OCI-LY7 (cell line): Measurements from ENCODE around the gene LRRC23. TPM values are rescaled to one million over a fixed set of nuclear protein-coding genes. Genes with fewer than 3 reads are reported as not detected.
"Not testable (repeated sequence)": the region's sequence is repeated elsewhere in the genome, so short reads cannot be mapped to it uniquely, and the experiment has no call there.

ENCODE experiments used
- BruUV-seq: library from RNA; stranded (reverse); fragments of 400-500 nt; replicated peaks from 2 replicates; lab custom pipeline; 2021; lab: Mats Ljungman, UMichigan
- CTCF ChIA-PET: fragments of 300-600 bp; sonication (Branson Sonifier 250); formaldehyde crosslinking; loops from one replicate; lab custom pipeline; 2022; ENCODE audit warnings: antibody characterized with exemption; ENCODE audit not compliant: unreplicated experiment; lab: Charles Lee
- POLR2A ChIA-PET: fragments of 300-600 bp; sonication (Branson Sonifier 250); formaldehyde crosslinking; loops from one replicate; lab custom pipeline; 2022; ENCODE audit warnings: antibody characterized with exemption; lab: Charles Lee
- DNase-seq: peaks from one replicate; pipeline ENCODE4 v3.0.0-alpha.2; 2015; ENCODE audit warnings: low spot score
- H2AFZ ChIP-seq: fragments of 200-600 bp; sonication (generic), shearing (Covaris generic); 2 replicates; pipeline ENCODE4 v1.6.1; 2014; ENCODE audit warnings: mild to moderate bottlenecking, antibody characterized with exemption, low read length, moderate library complexity
- H3K27ac ChIP-seq: fragments of 200-600 bp; sonication (generic); 2 replicates; pipeline ENCODE4 v1.5.1; 2014; ENCODE audit warnings: mixed run types, low read depth, mild to moderate bottlenecking, moderate library complexity, low read length, inconsistent platforms; ENCODE audit not compliant: poor library complexity, severe bottlenecking
- H3K36me3 ChIP-seq: fragments of 200-600 bp; sonication (generic); 2 replicates; pipeline ENCODE4 v1.6.1; 2014; ENCODE audit warnings: mild to moderate bottlenecking, antibody characterized with exemption, low read length, moderate library complexity, mixed read lengths; ENCODE audit not compliant: insufficient read depth
- H3K4me1 ChIP-seq: fragments of 200-600 bp; sonication (generic); 2 replicates; pipeline ENCODE4 v1.5.1; 2014; ENCODE audit warnings: mild to moderate bottlenecking, low read length; ENCODE audit not compliant: insufficient read depth, poor library complexity, severe bottlenecking
- H3K4me2 ChIP-seq: fragments of 200-600 bp; sonication (generic); 2 replicates; pipeline ENCODE4 v1.6.1; 2014; ENCODE audit warnings: mild to moderate bottlenecking, low read length
- H3K4me3 ChIP-seq: fragments of 200-600 bp; sonication (generic); 2 replicates; pipeline ENCODE4 v1.5.1; 2014; ENCODE audit warnings: mild to moderate bottlenecking, low read depth, low read length; ENCODE audit not compliant: poor library complexity, severe bottlenecking
- H3K79me2 ChIP-seq: fragments of 200-600 bp; sonication (generic); 2 replicates; pipeline ENCODE4 v1.6.1; 2016; ENCODE audit warnings: low read depth, mild to moderate bottlenecking, low read length, moderate library complexity, mixed read lengths; ENCODE audit not compliant: insufficient read depth
- H3K9me2 ChIP-seq: fragments of 200-600 bp; sonication (generic); 2 replicates; pipeline ENCODE4 v1.6.1; 2016; ENCODE audit warnings: mild to moderate bottlenecking, low read length, mixed read lengths; ENCODE audit not compliant: insufficient read depth
- H3K9me3 ChIP-seq: fragments of 200-600 bp; sonication (generic); 2 replicates; pipeline ENCODE4 v1.6.1; 2014; ENCODE audit warnings: mild to moderate bottlenecking, mixed run types, low read length, mixed read lengths
- H4K20me1 ChIP-seq: fragments of 200-600 bp; sonication (generic); 2 replicates; pipeline ENCODE4 v1.6.1; 2014; ENCODE audit warnings: mild to moderate bottlenecking, antibody characterized with exemption, low read length, moderate library complexity, mixed read lengths; ENCODE audit not compliant: insufficient read depth
- EZH2phosphoT487 ChIP-seq: fragments of 200-600 bp; sonication (generic); IDR thresholded peaks from 2 replicates; pipeline ENCODE4 v1.6.1; 2018; ENCODE audit warnings: low read depth, borderline replicate concordance, mild to moderate bottlenecking, mixed run types, antibody characterized with exemption, low read length, moderate library complexity, mixed read lengths
- intact Hi-C: fragments of 100-400 bp; cut with micrococcal nuclease; formaldehyde crosslinking; loops from one replicate; pipeline ENCODE4 v1.10.0; 2022; ENCODE audit not compliant: unreplicated experiment
- total RNA-seq, 2 experiments: library from RNA; depleted of rRNA in 1 of 2; stranded (reverse); fragments of >200 nt in 1 of 2; shearing (Covaris generic) in 1 of 2; gene quantifications; 2 replicates each; pipeline ENCODE4 v1.2.3, GENCODE V29; 2014 to 2022
- TF ChIP-seq, protein P1 (sequence below): fragments of 200-600 bp; sonication (generic); conservative IDR thresholded peaks from 2 replicates; pipeline ENCODE4 v1.5.1; 2014; ENCODE audit warnings: mild to moderate bottlenecking, antibody characterized with exemption, low read length, moderate library complexity, mixed read lengths

LRRC23 gene
- total RNA-seq, 2 experiments from 2014 or later, result 17.7 to 19.8 TPM

DNA sequence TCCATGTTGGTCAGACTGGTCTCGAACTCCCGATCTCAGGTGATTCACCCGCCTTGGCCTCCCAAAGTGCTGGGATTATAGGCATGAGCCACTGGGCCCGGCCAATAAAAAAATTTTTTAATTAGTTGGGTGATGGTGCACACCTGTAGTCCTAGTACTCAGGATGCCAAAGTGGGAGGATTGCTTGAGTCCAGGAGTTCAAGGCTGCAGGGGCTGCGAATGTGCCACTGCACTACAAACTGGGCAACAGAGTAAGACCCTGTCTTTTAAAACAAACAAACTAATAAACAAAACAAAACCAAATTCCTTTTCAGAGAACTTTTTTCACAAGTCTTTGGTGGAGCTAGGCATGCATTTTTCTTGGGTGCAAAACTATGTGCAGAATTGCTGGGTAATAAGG, 21.4 kb upstream of the LRRC23 start:
- H4K20me1 ChIP-seq, result no peaks in the 10 kb centered on the region
- no peak overlapping the region for H3K4me2 ChIP-seq
- no peak overlapping the region for H3K27ac ChIP-seq
- no peaks in the 10 kb centered on the region for H3K9me3 ChIP-seq
- TF ChIP-seq EZH2phosphoT487, result no peak
- TF ChIP-seq, protein P1, sequence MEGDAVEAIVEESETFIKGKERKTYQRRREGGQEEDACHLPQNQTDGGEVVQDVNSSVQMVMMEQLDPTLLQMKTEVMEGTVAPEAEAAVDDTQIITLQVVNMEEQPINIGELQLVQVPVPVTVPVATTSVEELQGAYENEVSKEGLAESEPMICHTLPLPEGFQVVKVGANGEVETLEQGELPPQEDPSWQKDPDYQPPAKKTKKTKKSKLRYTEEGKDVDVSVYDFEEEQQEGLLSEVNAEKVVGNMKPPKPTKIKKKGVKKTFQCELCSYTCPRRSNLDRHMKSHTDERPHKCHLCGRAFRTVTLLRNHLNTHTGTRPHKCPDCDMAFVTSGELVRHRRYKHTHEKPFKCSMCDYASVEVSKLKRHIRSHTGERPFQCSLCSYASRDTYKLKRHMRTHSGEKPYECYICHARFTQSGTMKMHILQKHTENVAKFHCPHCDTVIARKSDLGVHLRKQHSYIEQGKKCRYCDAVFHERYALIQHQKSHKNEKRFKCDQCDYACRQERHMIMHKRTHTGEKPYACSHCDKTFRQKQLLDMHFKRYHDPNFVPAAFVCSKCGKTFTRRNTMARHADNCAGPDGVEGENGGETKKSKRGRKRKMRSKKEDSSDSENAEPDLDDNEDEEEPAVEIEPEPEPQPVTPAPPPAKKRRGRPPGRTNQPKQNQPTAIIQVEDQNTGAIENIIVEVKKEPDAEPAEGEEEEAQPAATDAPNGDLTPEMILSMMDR, result no peak
- peaks cover 16% of the 10 kb centered on the region; the same call in 1 of the 2 replicates for H3K36me3 ChIP-seq
- CTCF ChIA-PET, result no interaction called here
- POLR2A ChIA-PET, result interaction anchor here (0.7 kb wide), 2 partner anchors 10 to 115 kb away, joined by 3 read pairs; partner anchors contain the start of gene SPSB2
- H3K9me2 ChIP-seq, result no peaks in the 10 kb centered on the region
- intact Hi-C loops, result no loop called here
- no peak overlapping the region for H3K4me3 ChIP-seq
- no peak for DNase-seq
- no peaks in the 10 kb centered on the region for H3K79me2 ChIP-seq
- H2AFZ ChIP-seq, result no peak overlapping the region
- peaks cover 9% of the 10 kb centered on the region for H3K4me1 ChIP-seq
- no TSS peak for BruUV-seq

DNA sequence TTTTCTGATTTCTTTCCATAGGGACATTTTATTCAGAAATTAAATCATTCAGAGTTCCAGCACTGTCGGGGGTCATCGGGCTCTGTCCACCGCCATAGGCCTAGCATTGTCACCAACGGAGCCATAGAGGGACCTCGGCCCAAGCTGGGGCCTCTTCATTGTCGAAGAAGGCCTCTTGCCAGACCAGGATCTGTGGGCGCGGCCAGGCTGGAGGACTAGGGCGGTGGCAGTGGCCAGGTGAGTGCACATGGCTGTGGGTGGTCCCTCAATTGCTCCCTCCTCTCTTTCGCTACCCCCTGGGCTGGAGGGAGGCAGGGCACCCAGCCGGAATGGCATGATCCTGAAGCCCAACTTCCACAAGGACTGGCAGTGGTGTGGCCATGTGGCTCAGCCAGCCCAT, 20.9 kb upstream of the LRRC23 start:
- H3K9me3 ChIP-seq, result no peaks in the 10 kb centered on the region
- ChIA-PET CTCF (no interaction called here), POLR2A (no interaction called here)
- TF ChIP-seq EZH2phosphoT487, result no peak
- TF ChIP-seq, protein P1, result no peak
- no peaks in the 10 kb centered on the region for H3K79me2 ChIP-seq
- no peak overlapping the region for H3K27ac ChIP-seq
- peaks cover 9% of the 10 kb centered on the region for H3K4me1 ChIP-seq
- no peak overlapping the region for H2AFZ ChIP-seq
- H3K36me3 ChIP-seq, result peaks cover 16% of the 10 kb centered on the region; the same call in 1 of the 2 replicates
- intact Hi-C loops, result no loop called here
- no peak overlapping the region for H3K4me2 ChIP-seq
- H4K20me1 ChIP-seq, result no peaks in the 10 kb centered on the region
- no peak for DNase-seq
- H3K4me3 ChIP-seq, result no peak overlapping the region
- BruUV-seq, result no TSS peak
- H3K9me2 ChIP-seq, result no peaks in the 10 kb centered on the region

DNA sequence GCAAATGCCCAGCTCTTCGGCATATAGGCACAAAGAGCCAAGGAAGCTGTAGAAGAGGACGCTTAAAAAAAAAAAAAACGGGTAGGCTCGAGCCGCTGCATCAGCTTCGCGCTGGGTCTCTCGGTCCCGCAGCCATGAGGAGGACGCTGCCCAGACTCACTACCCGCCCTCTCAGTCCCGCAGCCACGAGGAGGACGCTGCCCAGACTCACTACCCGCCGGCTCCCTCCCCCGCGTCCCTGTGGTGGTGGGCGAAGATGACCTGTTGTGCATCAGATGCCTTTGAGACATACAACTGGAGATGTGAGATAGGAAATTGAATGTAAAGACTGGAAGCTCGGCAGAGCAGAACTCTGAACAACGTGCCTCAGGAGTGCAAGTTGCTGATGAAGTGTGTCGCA, 20.1 kb upstream of the LRRC23 start:
- TF ChIP-seq EZH2phosphoT487, result no peak
- TF ChIP-seq, protein P1, result no peak
- no peak overlapping the region for H2AFZ ChIP-seq
- no peaks in the 10 kb centered on the region for H3K9me3 ChIP-seq
- H3K4me1 ChIP-seq, result peaks cover 9% of the 10 kb centered on the region
- POLR2A ChIA-PET, result interaction anchor here (0.7 to 1.0 kb wide), 3 partner anchors 12 to 161 kb away, joined by 3 to 5 read pairs (median 5); partner anchors contain the start of gene USP5
- intact Hi-C loops, result no loop called here
- H3K9me2 ChIP-seq, result no peaks in the 10 kb centered on the region
- H3K4me2 ChIP-seq, result no peak overlapping the region
- CTCF ChIA-PET, result interaction anchor here (0.8 kb wide), 1 partner anchor 15 kb away, joined by 4 read pairs; no protein-coding TSS in a partner anchor
- H3K27ac ChIP-seq, result no peak overlapping the region
- no peak overlapping the region for H3K4me3 ChIP-seq
- no peaks in the 10 kb centered on the region for H4K20me1 ChIP-seq
- H3K36me3 ChIP-seq, result peaks cover 16% of the 10 kb centered on the region; the same call in 1 of the 2 replicates
- no peak for DNase-seq
- BruUV-seq, result no TSS peak
- H3K79me2 ChIP-seq, result no peaks in the 10 kb centered on the region

DNA sequence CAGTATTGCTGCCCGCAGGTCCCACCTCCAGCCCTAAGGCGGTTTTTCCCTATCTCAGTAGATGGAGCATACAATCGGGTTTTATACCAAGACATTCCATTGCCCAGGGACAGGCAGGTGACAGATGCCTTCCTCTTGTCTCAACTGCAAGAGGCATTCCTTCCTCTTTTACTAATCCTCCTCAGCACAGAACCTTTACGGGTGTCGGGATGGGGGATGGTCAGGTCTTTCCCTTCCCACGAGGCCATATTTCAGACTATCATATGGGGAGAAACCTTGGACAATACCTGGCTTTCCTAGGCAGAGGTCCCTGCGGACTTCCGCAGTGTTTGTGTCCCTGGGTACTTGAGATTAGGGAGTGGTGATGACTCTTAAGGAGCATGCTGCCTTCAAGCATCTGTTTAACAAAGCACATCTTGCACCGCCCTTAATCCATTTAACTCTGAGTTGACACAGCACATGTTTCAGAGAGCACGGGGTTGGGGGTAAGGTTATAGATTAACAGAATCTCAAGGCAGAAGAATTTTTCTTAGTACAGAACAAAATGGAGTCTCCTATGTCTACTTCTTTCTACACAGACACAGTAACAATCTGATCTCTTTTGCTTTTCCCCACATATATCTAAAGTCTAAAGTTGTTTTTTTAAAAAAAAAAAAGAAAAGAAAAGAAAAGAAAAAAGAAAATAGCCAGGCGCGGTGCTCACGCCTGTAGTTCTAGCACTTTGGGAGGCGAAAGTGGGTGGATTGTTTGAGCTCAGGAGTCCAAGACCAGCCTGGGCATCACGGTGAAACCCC, 18.2 kb upstream of the LRRC23 start:
- H2AFZ ChIP-seq, DNase-seq, H3K79me2 ChIP-seq, H3K4me3 ChIP-seq, BruUV-seq, CTCF ChIA-PET, H3K9me2 ChIP-seq, H4K20me1 ChIP-seq, POLR2A ChIA-PET, H3K9me3 ChIP-seq, H3K4me2 ChIP-seq, intact Hi-C loops, H3K27ac ChIP-seq: not testable (repeated sequence)
- H3K36me3 ChIP-seq, result peaks cover 16% of the 10 kb centered on the region; the same call in 1 of the 2 replicates
- H3K4me1 ChIP-seq, result peaks cover 19% of the 10 kb centered on the region
